Ramos (cell line): Measurements from ENCODE around the gene ATL3.
"Not testable (repeated sequence)": the region's sequence is repeated elsewhere in the genome, so short reads cannot be mapped to it uniquely, and the experiment has no call there.

Experiments
- in situ Hi-C: fragments of 300-500 bp; cut with MboI; formaldehyde crosslinking; loops from one replicate; pipeline ENCODE4 v1.14.3; 2022; ENCODE audit warnings: low sequenced_read_pairs; ENCODE audit not compliant: unreplicated experiment

The ATL3 gene

GRCh38 chr11:63671322-63672155 lies at the start of gene ATL3:
TSS of gene ATL3 (minus strand) at chr11:63671376. CDS start at chr11:63671335, 41 bp downstream.
- in situ Hi-C loops, result no loop called here

- in situ Hi-C loops, result no loop called here
These were observed 49.4 kb upstream of the ATL3 start for GRCh38 chr11:63720611-63721010.

- in situ Hi-C loops, result no loop called here
These were observed 48.8 kb upstream of the ATL3 start for GRCh38 chr11:63719987-63720386.

- in situ Hi-C loops, result no loop called here
These were observed 47.8 kb upstream of the ATL3 start for GRCh38 chr11:63719001-63719400.

DNA sequence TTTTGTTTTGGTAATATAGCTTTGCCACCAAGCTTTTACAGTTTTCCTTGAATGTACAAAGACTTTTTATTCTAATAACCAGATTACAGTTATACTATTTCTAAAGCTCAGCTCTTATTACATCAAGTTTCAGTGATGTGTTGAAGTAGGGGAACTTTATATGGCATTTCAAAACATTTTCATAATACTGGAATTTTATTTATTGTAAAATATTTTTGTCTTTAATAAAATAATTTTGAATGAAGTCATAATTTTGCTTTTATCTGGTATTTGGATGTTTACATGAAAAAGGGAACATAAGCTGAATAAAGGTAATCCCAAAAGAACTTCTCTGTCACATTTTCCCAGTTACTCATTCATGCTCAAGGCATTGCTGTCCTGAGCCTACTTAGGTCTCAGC lies 44.9 kb upstream of the ATL3 start:
- in situ Hi-C loops, result no loop called here

- in situ Hi-C loops, result no loop called here
These were observed 42.6 kb upstream of the ATL3 start for GRCh38 chr11:63713766-63714165.

DNA sequence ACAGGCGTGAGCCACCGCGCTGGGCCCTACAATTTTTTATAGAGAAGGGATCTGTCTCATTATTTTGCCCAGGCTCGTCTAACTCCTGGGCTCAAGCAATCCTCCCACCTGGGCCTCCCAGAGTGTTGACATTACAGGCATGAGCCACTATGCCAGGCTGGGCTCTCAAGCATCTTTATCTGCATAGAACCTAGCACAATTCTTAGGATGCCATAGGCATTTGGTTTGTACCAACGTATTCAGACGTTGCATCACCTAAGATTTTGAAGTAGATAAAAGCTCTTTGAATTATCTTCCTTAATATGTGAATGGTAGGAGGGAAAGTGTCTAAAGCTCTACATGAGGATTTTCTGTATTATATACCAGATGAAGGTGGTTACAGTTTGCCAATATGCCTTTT lies 40.7 kb upstream of the ATL3 start:
- in situ Hi-C loops, result no loop called here

DNA sequence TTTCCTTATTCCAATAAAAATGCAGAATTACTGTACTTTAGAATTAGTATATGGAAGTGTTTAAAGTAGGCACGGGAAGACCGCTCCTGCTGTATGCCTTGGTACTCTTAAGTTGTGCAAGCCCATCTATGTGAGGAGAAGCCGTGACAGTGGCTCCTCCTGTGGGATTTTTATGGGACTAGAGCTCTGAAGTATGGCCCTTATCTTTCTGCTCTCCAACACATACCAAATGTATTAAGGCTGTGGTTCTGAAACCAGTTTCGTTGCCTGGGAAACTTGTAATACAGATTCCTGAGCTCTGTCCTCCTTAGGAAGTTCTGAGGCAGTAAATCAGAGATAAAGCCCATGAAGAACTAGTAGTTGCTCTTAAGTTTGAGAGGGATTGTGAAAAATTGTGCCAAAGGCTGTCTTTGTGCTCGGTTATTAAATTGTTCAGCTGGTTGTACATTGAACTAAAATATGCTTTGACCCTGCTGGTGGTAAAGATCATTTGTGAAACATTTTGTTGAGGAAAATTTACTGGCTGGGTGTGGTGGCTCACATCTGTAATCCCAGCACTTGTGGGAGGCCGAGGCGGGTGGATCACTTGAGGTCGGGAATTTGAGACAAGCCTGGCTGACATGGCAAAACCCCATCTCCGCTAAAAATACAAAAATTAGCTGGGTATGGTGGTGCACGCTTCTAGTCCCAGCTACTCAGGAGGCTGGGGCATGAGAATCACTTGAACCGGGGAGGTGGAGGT lies 39.5 kb upstream of the ATL3 start:
- in situ Hi-C loops, result no loop called here

DNA sequence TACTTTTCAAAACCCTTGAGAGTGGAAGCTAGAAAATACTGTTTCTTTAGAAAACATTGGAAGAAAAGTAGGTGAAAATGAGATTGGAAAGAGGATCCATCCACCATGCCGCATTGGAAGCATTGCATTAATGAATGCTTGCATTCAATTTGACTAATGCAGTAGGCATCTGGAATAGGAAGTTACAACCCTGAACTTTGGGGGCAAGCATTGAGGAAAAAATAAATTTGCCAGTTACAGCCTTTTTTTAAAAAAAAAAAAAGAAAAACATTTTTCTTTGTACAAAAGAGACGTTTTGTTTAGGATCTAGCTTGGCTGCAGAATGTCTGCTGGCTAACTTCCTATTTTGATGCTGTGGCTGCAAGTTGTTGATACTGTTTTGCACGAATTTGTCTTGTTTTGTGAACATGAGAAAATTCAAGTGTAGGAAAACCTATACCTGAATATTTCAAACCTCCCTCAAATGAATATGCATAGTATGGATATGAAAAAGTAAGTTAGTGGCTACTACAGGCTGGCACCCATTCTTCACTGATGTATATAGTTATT lies 38.2 kb upstream of the ATL3 start:
- in situ Hi-C loops, result no loop called here

- in situ Hi-C loops, result no loop called here
These were observed 37.6 kb upstream of the ATL3 start for GRCh38 chr11:63708764-63709163.

GRCh38 chr11:63705526-63705925 lies 34.4 kb upstream of the ATL3 start:
- in situ Hi-C loops, result no loop called here

DNA sequence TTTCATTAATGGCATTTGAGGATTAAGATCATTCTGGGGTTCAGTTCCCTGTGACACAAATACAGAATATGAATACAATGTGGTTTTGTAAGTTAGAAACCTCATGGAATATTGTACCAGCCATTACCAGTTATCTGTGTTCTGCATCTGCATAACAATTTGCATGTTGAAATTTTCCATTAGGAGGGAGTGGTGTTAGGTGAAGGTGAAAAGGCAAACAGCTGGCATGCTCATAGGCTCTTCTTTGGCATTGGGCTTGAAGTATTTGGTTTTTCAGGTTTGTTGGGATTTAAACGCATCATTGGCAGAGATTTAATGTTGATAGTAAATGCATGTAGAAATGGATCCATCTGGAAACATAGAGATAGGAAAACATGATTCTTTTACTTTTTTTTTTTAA lies 28.7 kb upstream of the ATL3 start:
- in situ Hi-C loops, result no loop called here

DNA sequence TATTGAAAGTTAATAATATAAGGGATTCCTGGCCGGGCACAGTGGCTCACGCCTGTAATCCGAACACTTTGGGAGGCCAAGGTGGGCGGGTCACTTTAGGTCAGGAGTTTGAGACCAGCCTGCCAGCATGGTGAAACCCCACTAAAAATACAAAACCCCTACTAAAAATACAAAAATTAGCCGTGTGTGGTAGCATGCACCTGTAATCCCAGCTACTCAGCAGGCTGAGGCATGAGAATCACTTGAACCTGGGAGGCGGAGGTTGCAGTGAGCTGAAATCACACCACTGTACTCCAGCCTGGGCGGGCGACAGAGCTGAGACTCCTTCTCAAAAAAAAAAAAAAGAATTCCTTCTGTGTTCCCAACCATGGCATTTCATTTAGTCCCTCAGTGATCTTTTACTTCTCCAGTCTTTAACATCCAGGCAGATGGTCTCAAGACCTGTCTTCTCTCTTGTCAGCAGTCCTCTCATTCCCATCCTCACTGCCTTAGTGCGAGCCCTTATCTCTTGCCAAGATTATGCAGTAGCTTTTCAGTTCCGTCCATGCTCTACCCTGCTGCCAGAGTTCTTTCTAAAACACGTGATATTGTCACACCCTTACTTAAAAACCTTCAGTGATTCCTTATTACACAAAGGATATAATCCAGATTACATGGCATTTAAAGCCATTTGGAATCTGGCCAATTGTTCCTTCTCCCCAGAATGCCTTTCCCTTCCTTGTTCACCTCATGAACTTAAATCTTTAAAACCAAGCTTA lies 28.0 kb upstream of the ATL3 start:
- in situ Hi-C loops, result no loop called here

DNA sequence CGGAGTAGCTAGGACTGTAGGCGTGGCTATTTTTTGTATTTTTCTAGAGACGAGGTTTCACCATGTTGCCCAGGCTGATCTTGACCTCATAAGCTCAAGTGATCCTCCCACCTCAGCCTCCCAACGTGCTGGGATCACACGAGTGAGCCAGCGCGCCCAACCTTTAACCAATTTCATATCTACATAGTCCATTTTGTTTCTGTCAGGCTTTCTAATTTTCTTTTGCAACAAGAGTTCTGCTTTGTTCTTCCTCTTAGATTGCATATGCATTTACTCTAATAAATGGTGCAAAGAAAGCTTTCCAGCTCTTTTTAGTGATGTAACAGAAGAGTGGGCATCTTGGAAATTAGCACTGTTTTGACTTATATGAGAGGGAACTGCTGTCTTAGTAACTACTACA lies 23.4 kb upstream of the ATL3 start:
- in situ Hi-C loops, result no loop called here

- in situ Hi-C loops, result no loop called here
These were observed 16.7 kb upstream of the ATL3 start for GRCh38 chr11:63687845-63688244.

GRCh38 chr11:63686926-63687325 lies 15.8 kb upstream of the ATL3 start:
- in situ Hi-C loops, result no loop called here

DNA sequence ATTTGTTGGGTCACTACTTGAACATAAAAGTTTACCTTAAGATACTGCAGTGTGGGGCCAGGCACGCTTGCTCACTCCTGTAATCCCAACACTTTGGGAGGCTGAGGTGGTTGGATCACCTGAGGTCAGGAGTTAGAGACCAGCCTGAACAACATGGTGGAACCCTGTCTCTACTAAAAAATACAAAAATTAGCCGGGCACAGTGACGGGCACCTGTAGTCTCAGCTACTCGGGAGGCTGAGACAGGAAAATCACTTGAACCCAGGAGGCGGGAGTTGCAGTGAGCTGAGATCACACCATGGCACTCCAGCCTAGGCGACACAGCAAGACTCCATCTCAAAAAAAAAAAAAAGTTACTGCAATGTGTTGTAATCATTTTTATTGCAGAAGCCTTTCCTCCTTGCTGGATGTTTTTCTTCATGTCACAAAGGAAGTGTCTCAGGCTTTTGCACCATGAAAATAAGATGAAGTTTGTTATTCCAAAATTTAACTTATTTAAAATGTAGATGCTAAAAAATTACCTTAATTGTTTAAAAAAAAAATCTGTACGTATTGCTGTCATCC lies 14.1 kb upstream of the ATL3 start:
- in situ Hi-C loops, result not testable (repeated sequence)

DNA sequence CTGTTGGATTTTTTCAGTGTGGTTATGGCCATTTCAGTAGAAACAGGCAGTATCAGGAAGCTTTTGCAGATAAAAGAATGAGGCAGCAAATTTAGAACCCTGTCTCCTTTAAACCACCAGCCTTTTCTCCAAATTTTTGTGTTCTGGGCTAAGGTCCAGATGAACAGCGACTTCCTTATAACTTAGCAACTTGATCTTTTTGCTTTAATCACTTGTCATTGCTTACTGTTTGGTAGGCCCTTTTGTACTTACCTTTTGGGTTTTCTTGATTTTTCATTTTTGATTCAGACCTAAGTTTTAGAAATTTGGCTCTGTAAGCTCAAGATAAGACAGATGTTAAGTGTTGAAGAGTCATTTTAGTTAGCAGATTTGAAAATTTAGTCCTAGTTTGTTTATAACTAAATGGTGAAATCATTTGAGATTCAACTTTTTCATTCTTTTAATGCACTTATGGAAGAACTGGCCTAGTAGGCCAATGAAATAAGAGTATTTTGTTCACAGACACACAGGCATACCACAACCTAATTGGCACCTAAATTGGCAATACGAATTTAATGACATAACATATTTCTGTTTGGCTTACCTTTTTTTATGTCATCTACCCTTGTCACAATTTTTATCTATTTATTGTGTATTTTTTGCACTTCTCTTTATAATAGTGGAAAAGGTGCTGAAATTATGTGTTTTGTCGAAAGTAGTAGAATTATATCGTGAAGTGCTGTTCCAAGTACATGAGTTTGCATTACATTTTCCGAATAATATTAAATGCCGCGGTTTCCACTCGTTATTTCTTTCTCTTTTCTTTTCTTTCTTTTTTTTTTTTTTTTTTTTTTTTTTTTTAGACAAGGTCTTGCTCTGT lies 12.2 kb upstream of the ATL3 start:
- in situ Hi-C loops, result no loop called here
